Gastrocnemius medialis (tissue), 4 donors: ENCODE results near the gene CLEC1B. TPM values are rescaled to one million over a fixed set of nuclear protein-coding genes. Genes with fewer than 3 reads are reported as not detected.

ENCODE experiments used
- ATAC-seq, 2 donors: fragments of 150-250 bp; one replicate each; pipeline ENCODE4 v1.9.1; 2016
- DNase-seq, 2 donors: peaks; one replicate each; pipeline ENCODE4 v3.0.0-alpha.2; 2019
- H3K27ac ChIP-seq, 4 donors: fragments of 200-600 bp; sonication (generic); 1 replicate in 1 of 4; 2 replicates in 3 of 4; pipeline ENCODE4 v1.5.1; 2016 to 2018; ENCODE audit warnings: mild to moderate bottlenecking in 2 of 4, moderate library complexity in 1 of 4
- H3K27me3 ChIP-seq, 3 donors: fragments of 200-600 bp; sonication (generic) in 2 of 3; 1 replicate in 1 of 3; 2 replicates in 2 of 3; pipeline versions ENCODE4 v1.5.1 to v1.6.0; 2016 to 2019; ENCODE audit warnings: mild to moderate bottlenecking in 1 of 3, moderate library complexity in 1 of 3
- H3K36me3 ChIP-seq, 2 donors: fragments of 200-600 bp; sonication (generic) in 1 of 2; one replicate each; pipeline ENCODE4 v1.5.1; 2017 to 2018
- H3K4me1 ChIP-seq, 2 donors: fragments of 200-600 bp; sonication (generic) in 1 of 2; one replicate each; pipeline ENCODE4 v1.5.1; 2016 to 2017; ENCODE audit warnings: mild to moderate bottlenecking in 2 of 2
- H3K4me3 ChIP-seq, 4 donors: fragments of 200-600 bp; sonication (generic) in 3 of 4; 1 replicate in 1 of 4; 2 replicates in 3 of 4; pipeline ENCODE4 v1.5.1; 2016 to 2019; ENCODE audit warnings: mild to moderate bottlenecking in 2 of 4
- H3K9me3 ChIP-seq, 3 donors: fragments of 200-600 bp; sonication (generic) in 2 of 3; 1 replicate in 1 of 3; 2 replicates in 2 of 3; pipeline ENCODE4 v1.5.1; 2016 to 2019
- POLR2A ChIP-seq, 2 donors: fragments of 450-650 bp; IDR thresholded peaks; one replicate each; pipeline ENCODE4 v1.6.1; 2017; ENCODE audit warnings: antibody characterized with exemption in 2 of 2, mild to moderate bottlenecking in 2 of 2, moderate library complexity in 2 of 2
- in situ Hi-C, 4 donors: fragments of 200-750 bp; cut with MboI; loops; one replicate each; pipeline versions ENCODE4 v1.15.0 to v1.8.0; 2017; ENCODE audit warnings: low sequenced_read_pairs in 4 of 4
- intact Hi-C: fragments of 100-400 bp; cut with DNase I; formaldehyde crosslinking; loops from one replicate; pipeline ENCODE4 v1.15.1; 2023; ENCODE audit warnings: low total_unique reads
- total RNA-seq, 4 donors: library from RNA; depleted of rRNA; stranded (reverse); fragments of >200 nt; gene quantifications; one replicate each; pipeline versions ENCODE4 v1.1.0 to v1.2.3, GENCODE V29; 2016
- TF ChIP-seq, protein P1 (sequence below), 5 experiments: fragments of 450-650 bp in 3 of 5; fragments of 200-600 bp in 2 of 5; sonication (generic) in 2 of 5; IDR thresholded peaks in 4 of 5; conservative IDR thresholded peaks in 1 of 5; 1 replicate in 4 of 5; 2 replicates in 1 of 5; pipeline ENCODE4 v1.5.1; 2016 to 2019; ENCODE audit warnings: antibody characterized with exemption in 5 of 5, mild to moderate bottlenecking in 3 of 5, moderate library complexity in 3 of 5

The CLEC1B gene
- total RNA-seq, 4 donors from 2014 or later = 0.53 TPM; not detected in 3

DNA sequence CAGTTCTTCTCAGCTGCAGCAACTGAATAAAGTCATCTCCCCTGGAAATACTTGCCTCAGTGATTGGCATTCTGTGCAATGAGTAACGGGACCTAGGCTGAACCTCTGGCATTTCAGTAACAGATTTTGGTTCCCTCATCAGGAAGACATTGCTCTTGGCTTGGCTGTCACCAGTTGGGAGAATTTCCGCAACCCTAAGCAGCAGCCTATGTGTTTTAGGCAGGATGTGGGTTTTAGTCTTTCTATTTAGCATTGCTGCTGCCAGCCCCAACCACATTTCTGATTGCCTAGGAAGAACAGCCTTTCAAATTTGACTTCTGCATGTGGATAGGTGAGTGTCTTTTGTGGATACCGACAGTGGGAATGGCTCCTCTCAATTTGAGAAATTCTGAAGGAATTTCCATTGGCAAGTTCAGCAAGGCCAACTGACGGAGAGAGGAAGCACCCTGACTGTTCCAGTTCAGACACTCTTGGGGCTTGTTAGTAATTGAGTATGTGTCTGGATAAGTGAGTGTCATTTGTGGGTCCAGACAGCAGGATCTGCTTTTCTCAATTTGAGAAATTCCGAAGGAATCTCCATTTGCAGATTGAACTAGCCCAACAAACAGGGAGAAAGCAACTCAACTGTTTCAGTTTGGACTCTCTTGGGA lies 47.8 kb downstream of the CLEC1B start:
- no peak overlapping the region for H3K27ac ChIP-seq

DNA sequence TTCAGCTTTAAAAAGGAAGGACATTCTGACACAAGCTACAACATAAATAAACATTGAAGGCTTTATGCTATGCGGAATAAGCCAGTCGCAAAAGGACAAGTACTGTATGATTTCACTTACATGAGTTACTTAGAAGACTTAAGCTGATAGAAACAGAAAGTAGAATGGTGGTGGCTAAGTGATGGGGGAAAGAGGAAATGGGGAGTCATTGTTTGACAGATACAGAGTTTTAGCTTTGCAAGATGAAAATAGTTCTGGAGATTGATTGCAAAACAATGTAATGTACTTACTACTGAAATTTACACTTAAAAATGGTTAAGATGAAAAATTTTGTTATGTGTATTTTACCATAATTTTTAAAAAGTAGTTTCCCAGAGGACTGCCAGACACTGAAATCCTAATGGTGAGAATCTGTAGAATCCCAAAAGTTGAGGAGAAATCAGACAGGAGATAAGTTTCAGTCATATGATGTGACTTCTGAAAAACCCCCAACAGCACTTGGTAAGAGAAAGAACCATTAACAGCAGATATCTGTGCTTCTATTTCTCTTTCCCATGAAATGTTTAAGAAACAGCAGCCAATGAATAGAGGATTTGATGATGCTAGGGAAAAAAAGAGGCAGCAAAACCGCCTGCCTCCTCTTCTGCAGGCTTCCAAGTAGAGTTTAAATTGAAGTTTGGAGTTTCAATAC lies 50.2 kb downstream of the CLEC1B start:
- Histone ChIP-seq H3K4me1 (no peaks in the 10 kb centered on the region), H3K27me3 (no peaks in the 10 kb centered on the region), H3K4me3 (no peak overlapping the region), H3K9me3 (no peaks in the 10 kb centered on the region), H3K27ac (no peak overlapping the region), H3K36me3 (no peaks in the 10 kb centered on the region)
- DNase-seq (no peak), ATAC-seq (no peak)
- in situ Hi-C loops (no loop called here), intact Hi-C loops (no loop called here)
- TF ChIP-seq POLR2A (IDR thresholded peaks at IDR 0.05) = no peak
- TF ChIP-seq, protein P1, sequence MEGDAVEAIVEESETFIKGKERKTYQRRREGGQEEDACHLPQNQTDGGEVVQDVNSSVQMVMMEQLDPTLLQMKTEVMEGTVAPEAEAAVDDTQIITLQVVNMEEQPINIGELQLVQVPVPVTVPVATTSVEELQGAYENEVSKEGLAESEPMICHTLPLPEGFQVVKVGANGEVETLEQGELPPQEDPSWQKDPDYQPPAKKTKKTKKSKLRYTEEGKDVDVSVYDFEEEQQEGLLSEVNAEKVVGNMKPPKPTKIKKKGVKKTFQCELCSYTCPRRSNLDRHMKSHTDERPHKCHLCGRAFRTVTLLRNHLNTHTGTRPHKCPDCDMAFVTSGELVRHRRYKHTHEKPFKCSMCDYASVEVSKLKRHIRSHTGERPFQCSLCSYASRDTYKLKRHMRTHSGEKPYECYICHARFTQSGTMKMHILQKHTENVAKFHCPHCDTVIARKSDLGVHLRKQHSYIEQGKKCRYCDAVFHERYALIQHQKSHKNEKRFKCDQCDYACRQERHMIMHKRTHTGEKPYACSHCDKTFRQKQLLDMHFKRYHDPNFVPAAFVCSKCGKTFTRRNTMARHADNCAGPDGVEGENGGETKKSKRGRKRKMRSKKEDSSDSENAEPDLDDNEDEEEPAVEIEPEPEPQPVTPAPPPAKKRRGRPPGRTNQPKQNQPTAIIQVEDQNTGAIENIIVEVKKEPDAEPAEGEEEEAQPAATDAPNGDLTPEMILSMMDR (IDR thresholded peaks at IDR 0.05 in 4 of 5, conservative IDR thresholded peaks at IDR 0.05 in 1 of 5) = no peak

More for the DNA sequence above, 47.8 kb downstream of the CLEC1B start:
- ATAC-seq (no peak), DNase-seq (no peak)
- in situ Hi-C loops (no loop called here), intact Hi-C loops (no loop called here)
- H3K9me3 ChIP-seq = no peaks in the 10 kb centered on the region
- no peaks in the 10 kb centered on the region for H3K4me1 ChIP-seq
- H3K4me3 ChIP-seq = no peak overlapping the region
- H3K27me3 ChIP-seq = no peaks in the 10 kb centered on the region
- TF ChIP-seq, protein P1 (IDR thresholded peaks at IDR 0.05 in 4 of 5, conservative IDR thresholded peaks at IDR 0.05 in 1 of 5) = no peak
- no peak for TF ChIP-seq POLR2A (IDR thresholded peaks at IDR 0.05)
- no peaks in the 10 kb centered on the region for H3K36me3 ChIP-seq

DNA sequence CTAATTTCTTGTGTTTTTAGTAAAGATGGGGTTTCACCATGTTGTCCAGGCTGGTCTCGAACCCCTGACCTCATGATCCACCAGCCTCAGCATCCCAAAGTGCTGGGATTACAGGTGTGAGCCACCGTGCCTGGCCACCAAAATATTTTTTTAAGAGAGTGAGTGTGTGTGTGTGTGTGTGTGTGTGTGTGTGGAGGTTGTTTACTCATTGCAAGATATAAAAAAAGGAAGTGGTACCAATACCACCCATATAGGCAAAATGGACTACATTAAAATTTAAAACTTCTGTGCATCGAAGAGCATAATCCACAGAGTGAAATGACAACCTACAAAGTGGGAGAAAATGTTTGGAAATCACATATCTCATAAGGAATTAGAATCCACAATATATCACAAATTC lies 51.2 kb downstream of the CLEC1B start:
- DNase-seq (no peak), ATAC-seq (no peak)
- Histone ChIP-seq H3K4me1 (no peaks in the 10 kb centered on the region), H3K9me3 (no peaks in the 10 kb centered on the region), H3K27ac (no peak overlapping the region), H3K36me3 (no peaks in the 10 kb centered on the region), H3K4me3 (no peak overlapping the region), H3K27me3 (no peaks in the 10 kb centered on the region)
- in situ Hi-C loops = no loop called here
- intact Hi-C loops = no loop called here
- TF ChIP-seq POLR2A (IDR thresholded peaks at IDR 0.05) = no peak
- TF ChIP-seq, protein P1 (IDR thresholded peaks at IDR 0.05 in 4 of 5, conservative IDR thresholded peaks at IDR 0.05 in 1 of 5) = no peak

DNA sequence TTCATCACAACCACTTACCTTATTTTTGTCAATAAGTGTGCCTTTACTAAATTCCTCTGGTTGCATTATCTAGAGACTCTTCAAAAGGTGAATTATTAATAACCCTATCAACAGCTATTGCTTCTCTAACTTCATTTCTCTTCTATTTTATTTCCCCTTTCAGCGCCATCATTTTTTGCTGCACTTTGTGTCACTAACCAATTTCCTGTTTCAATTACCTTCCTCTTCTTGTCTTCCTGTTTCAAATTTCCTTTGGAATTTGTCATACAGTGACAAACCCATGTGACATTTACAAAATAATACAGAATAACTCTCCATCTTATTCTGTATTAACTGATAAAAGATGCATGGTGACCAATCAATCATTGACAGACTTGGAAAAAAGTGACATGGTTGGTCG lies 54.5 kb downstream of the CLEC1B start:
- Histone ChIP-seq H3K4me3 (no peak overlapping the region), H3K9me3 (no peaks in the 10 kb centered on the region), H3K27me3 (no peaks in the 10 kb centered on the region), H3K4me1 (no peaks in the 10 kb centered on the region), H3K27ac (no peak overlapping the region), H3K36me3 (no peaks in the 10 kb centered on the region)
- TF ChIP-seq, protein P1 (IDR thresholded peaks at IDR 0.05 in 4 of 5, conservative IDR thresholded peaks at IDR 0.05 in 1 of 5) = no peak
- no peak for TF ChIP-seq POLR2A (IDR thresholded peaks at IDR 0.05)
- intact Hi-C loops (no loop called here), in situ Hi-C loops (no loop called here)
- no peak for DNase-seq
- no peak for ATAC-seq
